ENCODE measurements around the gene PAXX.

- no peak for TF ChIP-seq POLR2A (IDR thresholded peaks at IDR 0.05; ENCODE audit: low read length)
- TF ChIP-seq GATA1 (IDR thresholded peaks at IDR 0.05; ENCODE audit: low read depth, low read length) = no peak
Measured at GRCh38 chr9:136955943-136956335, 36.3 kb upstream of the PAXX start.
